Epithelial cell of proximal tubule (primary cell): ENCODE results near the gene PRDM16. TPM values are rescaled to one million over a fixed set of nuclear protein-coding genes. Genes with fewer than 3 reads are reported as not detected.

ENCODE experiments used
- DNase-seq: peaks from one replicate; pipeline ENCODE4 v3.0.0-alpha.2; 2011; ENCODE audit warnings: low read depth
- H3K4me3 ChIP-seq: 2 replicates; pipeline ENCODE4 v1.5.1; 2011; ENCODE audit warnings: low read depth, mild to moderate bottlenecking, low read length
- total RNA-seq: library from RNA; depleted of rRNA; stranded (reverse); fragments of >200 nt; gene quantifications from 2 replicates; pipeline ENCODE4 v1.2.3, GENCODE V29; 2015
- TF ChIP-seq, protein P1 (sequence below): conservative IDR thresholded peaks from 2 replicates; pipeline ENCODE4 v1.5.1; 2012; ENCODE audit warnings: low read depth, mild to moderate bottlenecking, low read length

The PRDM16 gene
- total RNA-seq, 1 donor from 2014 or later = 0.06 TPM

GRCh38 chr1:3055051-3055450, 14.0 kb upstream of the PRDM16 start:
- TF ChIP-seq, protein P1, sequence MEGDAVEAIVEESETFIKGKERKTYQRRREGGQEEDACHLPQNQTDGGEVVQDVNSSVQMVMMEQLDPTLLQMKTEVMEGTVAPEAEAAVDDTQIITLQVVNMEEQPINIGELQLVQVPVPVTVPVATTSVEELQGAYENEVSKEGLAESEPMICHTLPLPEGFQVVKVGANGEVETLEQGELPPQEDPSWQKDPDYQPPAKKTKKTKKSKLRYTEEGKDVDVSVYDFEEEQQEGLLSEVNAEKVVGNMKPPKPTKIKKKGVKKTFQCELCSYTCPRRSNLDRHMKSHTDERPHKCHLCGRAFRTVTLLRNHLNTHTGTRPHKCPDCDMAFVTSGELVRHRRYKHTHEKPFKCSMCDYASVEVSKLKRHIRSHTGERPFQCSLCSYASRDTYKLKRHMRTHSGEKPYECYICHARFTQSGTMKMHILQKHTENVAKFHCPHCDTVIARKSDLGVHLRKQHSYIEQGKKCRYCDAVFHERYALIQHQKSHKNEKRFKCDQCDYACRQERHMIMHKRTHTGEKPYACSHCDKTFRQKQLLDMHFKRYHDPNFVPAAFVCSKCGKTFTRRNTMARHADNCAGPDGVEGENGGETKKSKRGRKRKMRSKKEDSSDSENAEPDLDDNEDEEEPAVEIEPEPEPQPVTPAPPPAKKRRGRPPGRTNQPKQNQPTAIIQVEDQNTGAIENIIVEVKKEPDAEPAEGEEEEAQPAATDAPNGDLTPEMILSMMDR = no peak
- DNase-seq = no peak
- no peak overlapping the region for H3K4me3 ChIP-seq

DNA sequence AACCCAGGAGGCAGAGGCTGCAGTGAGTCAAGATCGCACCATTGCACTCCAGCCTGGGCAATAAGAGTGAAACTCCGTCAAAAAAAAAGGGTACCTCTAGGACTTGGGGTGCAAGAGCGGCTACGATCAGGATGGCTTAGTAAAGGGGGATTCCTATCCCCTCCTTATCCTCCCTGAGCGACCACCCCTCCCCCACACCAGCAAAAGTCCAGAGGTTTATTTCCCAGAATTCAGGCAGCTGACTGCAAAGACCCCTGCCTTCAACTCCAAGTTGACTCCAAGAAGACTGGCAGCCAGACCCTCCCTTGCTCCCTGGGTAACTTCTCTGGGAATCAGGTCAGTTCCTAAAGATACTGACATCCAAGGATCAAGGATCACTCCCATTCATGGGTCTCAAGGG, 12.4 kb upstream of the PRDM16 start:
- TF ChIP-seq, protein P1 = no peak
- H3K4me3 ChIP-seq = no peak overlapping the region
- DNase-seq = no peak

GRCh38 chr1:3058263-3059030, 10.6 kb upstream of the PRDM16 start:
- no peak for DNase-seq
- no peak overlapping the region for H3K4me3 ChIP-seq
- TF ChIP-seq, protein P1 = no peak

DNA sequence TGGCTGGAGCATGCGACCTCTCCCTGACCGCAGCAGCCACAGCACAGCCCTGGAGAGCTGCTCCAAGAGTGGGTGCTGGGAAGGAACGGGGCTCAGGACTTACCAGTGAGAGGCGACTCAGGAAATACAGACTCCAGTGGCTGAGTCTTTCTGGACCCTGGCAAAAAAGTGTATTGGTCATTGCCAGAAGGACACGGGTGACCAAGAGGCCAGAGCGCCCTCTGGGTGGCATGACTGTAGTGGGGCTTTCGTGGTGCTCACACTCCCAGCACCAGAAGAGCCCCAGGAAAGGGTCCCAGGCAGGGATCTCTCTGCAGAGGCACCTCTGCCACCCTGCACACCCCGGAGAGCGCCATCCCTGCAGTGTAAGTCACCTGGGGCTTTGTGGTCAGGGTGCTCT, 8.9 kb upstream of the PRDM16 start:
- TF ChIP-seq, protein P1 = no peak
- no peak overlapping the region for H3K4me3 ChIP-seq
- DNase-seq = no peak

DNA sequence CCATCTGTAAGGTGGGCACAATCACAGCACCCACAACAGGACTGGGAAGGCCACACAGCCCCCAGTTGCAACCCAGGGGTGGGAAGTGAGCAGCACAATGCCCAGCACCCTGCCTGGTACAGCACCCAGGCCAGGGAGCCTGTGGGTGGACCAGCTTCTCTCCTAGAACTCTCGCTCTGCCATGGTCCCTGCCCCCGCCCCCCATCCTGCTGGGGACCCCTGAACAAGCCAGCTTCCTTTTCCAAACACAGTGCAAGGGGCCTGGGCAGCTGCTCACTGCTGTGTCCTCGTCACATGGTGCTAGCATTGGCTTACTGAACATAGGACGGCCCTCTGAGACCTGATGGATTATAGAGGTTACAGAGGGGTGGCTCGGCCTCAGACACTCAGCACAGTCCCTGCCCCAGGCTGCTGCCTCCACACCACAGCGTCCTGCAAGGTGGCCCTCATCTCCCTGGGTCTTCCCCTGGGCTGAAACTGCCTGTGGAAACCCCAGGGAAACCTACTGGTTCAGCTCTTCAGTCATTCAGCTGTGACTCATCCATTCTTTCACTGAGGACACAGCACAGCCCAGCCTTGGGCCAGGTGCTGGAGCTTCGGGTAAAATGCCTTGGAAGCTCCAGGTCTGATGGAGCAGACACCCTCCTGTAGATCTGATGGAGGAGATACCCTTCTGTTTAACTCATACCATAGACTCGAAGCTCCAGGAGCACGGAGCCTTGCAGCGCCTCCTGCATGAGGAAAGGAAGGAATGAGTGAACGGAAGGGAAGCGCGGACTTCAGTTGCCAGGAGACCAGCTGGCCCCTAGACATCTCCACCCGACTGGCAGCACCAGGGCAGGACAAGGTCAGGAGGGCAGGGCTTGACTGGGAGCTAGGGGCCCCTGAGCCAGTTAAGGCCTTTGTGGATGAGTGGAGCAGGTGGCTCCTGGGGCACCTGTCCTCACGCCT, 8.1 kb upstream of the PRDM16 start:
- DNase-seq = no peak
- TF ChIP-seq, protein P1 = no peak
- no peak overlapping the region for H3K4me3 ChIP-seq

DNA sequence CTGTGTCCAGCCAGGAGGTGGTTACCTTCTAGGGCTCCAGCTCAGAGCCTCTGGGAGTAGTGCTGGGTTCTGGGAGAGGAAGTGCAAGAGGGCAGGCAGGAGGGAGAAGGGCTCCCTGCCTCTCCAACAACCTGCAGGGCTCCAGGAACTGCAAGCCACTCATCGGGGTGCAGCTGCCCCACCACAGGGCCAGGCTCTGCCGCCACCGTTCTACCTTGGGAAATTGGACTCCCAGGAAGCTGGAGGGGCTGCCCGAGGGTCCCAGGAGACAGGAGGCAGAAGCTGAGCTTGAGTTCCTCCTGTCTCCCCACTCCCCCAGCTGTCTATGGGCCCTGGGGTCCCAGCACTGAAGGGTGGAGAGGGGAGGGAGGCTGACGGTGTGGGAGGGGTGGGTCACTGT, 7.4 kb upstream of the PRDM16 start:
- no peak overlapping the region for H3K4me3 ChIP-seq
- TF ChIP-seq, protein P1 = no peak
- no peak for DNase-seq
